Endothelial cell of umbilical vein (primary cell): Measurements from ENCODE around the gene GPR173.

Source experiments
- EZH2 ChIP-seq: IDR thresholded peaks from 2 replicates; pipeline ENCODE4 v1.6.1; 2012; ENCODE audit warnings: borderline replicate concordance, low read depth, mild to moderate bottlenecking, moderate library complexity, low read length, inconsistent platforms; ENCODE audit not compliant: severe bottlenecking
- POLR2A ChIP-seq: IDR thresholded peaks from 2 replicates; pipeline ENCODE4 v1.6.1; 2012; ENCODE audit warnings: low read depth, mild to moderate bottlenecking, control low read depth, low read length
- POLR2AphosphoS5 ChIP-seq: IDR thresholded peaks from 2 replicates; pipeline ENCODE4 v1.6.1; 2012; ENCODE audit warnings: low read depth, mild to moderate bottlenecking, control low read depth, low read length, moderate library complexity; ENCODE audit not compliant: insufficient read depth
- TF ChIP-seq, protein P1 (sequence below), 2 donors: IDR thresholded peaks; 1 replicate in 1 of 2; 2 replicates in 1 of 2; pipeline ENCODE4 v1.5.1; 2011; ENCODE audit warnings: low read length in 2 of 2, mild to moderate bottlenecking in 2 of 2, moderate library complexity in 2 of 2, control low read depth in 1 of 2, inconsistent platforms in 1 of 2, low read depth in 1 of 2; ENCODE audit not compliant: insufficient read depth in 1 of 2; ENCODE audit errors: extremely low read depth in 1 of 2

DNA sequence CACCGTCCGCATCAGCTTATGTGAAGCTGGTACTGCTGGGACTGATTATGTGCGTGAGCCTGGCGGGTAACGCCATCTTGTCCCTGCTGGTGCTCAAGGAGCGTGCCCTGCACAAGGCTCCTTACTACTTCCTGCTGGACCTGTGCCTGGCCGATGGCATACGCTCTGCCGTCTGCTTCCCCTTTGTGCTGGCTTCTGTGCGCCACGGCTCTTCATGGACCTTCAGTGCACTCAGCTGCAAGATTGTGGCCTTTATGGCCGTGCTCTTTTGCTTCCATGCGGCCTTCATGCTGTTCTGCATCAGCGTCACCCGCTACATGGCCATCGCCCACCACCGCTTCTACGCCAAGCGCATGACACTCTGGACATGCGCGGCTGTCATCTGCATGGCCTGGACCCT is 28.1 kb downstream of the GPR173 start:
- TF ChIP-seq POLR2AphosphoS5 (no peak), POLR2A (no peak), EZH2 (no peak)
- TF ChIP-seq, protein P1, sequence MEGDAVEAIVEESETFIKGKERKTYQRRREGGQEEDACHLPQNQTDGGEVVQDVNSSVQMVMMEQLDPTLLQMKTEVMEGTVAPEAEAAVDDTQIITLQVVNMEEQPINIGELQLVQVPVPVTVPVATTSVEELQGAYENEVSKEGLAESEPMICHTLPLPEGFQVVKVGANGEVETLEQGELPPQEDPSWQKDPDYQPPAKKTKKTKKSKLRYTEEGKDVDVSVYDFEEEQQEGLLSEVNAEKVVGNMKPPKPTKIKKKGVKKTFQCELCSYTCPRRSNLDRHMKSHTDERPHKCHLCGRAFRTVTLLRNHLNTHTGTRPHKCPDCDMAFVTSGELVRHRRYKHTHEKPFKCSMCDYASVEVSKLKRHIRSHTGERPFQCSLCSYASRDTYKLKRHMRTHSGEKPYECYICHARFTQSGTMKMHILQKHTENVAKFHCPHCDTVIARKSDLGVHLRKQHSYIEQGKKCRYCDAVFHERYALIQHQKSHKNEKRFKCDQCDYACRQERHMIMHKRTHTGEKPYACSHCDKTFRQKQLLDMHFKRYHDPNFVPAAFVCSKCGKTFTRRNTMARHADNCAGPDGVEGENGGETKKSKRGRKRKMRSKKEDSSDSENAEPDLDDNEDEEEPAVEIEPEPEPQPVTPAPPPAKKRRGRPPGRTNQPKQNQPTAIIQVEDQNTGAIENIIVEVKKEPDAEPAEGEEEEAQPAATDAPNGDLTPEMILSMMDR (IDR thresholded peaks at IDR 0.05; ENCODE audit: extremely low read depth in 1 of 2, insufficient read depth in 1 of 2, low read depth in 1 of 2, low read length in 2 of 2): no peak
